DMS114 treated with DMSO at 0.1 percent for 48 hours (cell line): ENCODE data around the gene AMBRA1.

Experiments
- DNase-seq: peaks from one replicate; lab custom pipeline; 2025; ENCODE audit not compliant: unreplicated experiment; lab: John Stamatoyannopoulos, UW

Gene AMBRA1

GRCh38 chr11:46512261-46512881 lies 81.5 kb downstream of the AMBRA1 start:
- DNase-seq: no peak

GRCh38 chr11:46511342-46511741 lies 82.5 kb downstream of the AMBRA1 start:
- no peak for DNase-seq

GRCh38 chr11:46508360-46508759 lies 85.5 kb downstream of the AMBRA1 start:
- no peak for DNase-seq

- no peak for DNase-seq
Measured at GRCh38 chr11:46506483-46506791, 87.4 kb downstream of the AMBRA1 start.

- DNase-seq: no peak
Measured at GRCh38 chr11:46505741-46506482, 87.9 kb downstream of the AMBRA1 start.

GRCh38 chr11:46504817-46505613 lies 88.8 kb downstream of the AMBRA1 start:
- DNase-seq: no peak

- DNase-seq: no peak
Measured at GRCh38 chr11:46499821-46500220, 94.0 kb downstream of the AMBRA1 start.

GRCh38 chr11:46498968-46499367 lies 94.9 kb downstream of the AMBRA1 start:
- DNase-seq: no peak

- no peak for DNase-seq
Measured at GRCh38 chr11:46498179-46498578, 95.6 kb downstream of the AMBRA1 start.

GRCh38 chr11:46497498-46497897 lies 96.3 kb downstream of the AMBRA1 start:
- no peak for DNase-seq

GRCh38 chr11:46493791-46494190 lies 100.0 kb downstream of the AMBRA1 start:
- no peak for DNase-seq

GRCh38 chr11:46492532-46492931 lies 101.3 kb downstream of the AMBRA1 start:
- DNase-seq: no peak

GRCh38 chr11:46491661-46492330 lies 102.0 kb downstream of the AMBRA1 start:
- DNase-seq: no peak

- no peak for DNase-seq
Measured at GRCh38 chr11:46490666-46491065, 103.2 kb downstream of the AMBRA1 start.

- DNase-seq: peak; percentile 29
Measured at GRCh38 chr11:46489656-46490560, 103.9 kb downstream of the AMBRA1 start.

GRCh38 chr11:46485856-46486443 lies 107.9 kb downstream of the AMBRA1 start:
- DNase-seq: no peak

- DNase-seq: no peak
Measured at GRCh38 chr11:46484101-46484500, 109.7 kb downstream of the AMBRA1 start.

- no peak for DNase-seq
Measured at GRCh38 chr11:46480909-46481308, 112.9 kb downstream of the AMBRA1 start.

- no peak for DNase-seq
Measured at GRCh38 chr11:46480166-46480726, 113.6 kb downstream of the AMBRA1 start.

- DNase-seq: no peak
Measured at GRCh38 chr11:46479601-46480000, 114.2 kb downstream of the AMBRA1 start.
